HepG2 (cell line): ENCODE data around the gene OSCP1. TPM values are rescaled to one million over a fixed set of nuclear protein-coding genes. Genes with fewer than 3 reads are reported as not detected.

ENCODE experiments used
- CBFB ChIP-seq: sonication (generic); formaldehyde crosslinking; IDR thresholded peaks from 2 replicates; pipeline ENCODE4 v1.4.0; 2020; ENCODE audit warnings: missing genetic modification reagents
- GABPA ChIP-seq, 2 experiments: IDR thresholded peaks; 2 replicates each; pipeline ENCODE4 v1.6.1; 2011 to 2016; ENCODE audit warnings: low read depth in 2 of 2, low read length in 1 of 2, missing biosample characterization in 1 of 2, missing genetic modification characterization in 1 of 2
- GPN1 ChIP-seq: sonication (generic); formaldehyde crosslinking; IDR thresholded peaks from 2 replicates; pipeline ENCODE4 v1.5.1; 2020; ENCODE audit warnings: missing genetic modification reagents, borderline replicate concordance
- HNRNPH1 ChIP-seq: fragments of 200-400 bp; formaldehyde crosslinking; optimal IDR thresholded peaks from 2 replicates; pipeline ENCODE3; 2017; ENCODE audit warnings: mild to moderate bottlenecking, low read depth, low read length
- KAT2B ChIP-seq: fragments of 150-350 bp; IDR thresholded peaks from 2 replicates; pipeline ENCODE4 v1.6.1; 2014; ENCODE audit warnings: low read depth, low read length, borderline replicate concordance
- KDM3A ChIP-seq: IDR thresholded peaks from 2 replicates; pipeline ENCODE4 v1.6.1; 2018; ENCODE audit warnings: low read depth, missing compliant biosample characterization
- KDM5A ChIP-seq: fragments of 200-600 bp; sonication (generic); IDR thresholded peaks from 2 replicates; pipeline ENCODE4 v1.7.0; 2018; ENCODE audit warnings: antibody characterized with exemption, mild to moderate bottlenecking, low read length, borderline replicate concordance
- KLF6 ChIP-seq: IDR thresholded peaks from 2 replicates; pipeline ENCODE4 v1.8.0; 2016; ENCODE audit warnings: missing biosample characterization, missing genetic modification reagents
- MAFG ChIP-seq: sonication (generic); formaldehyde crosslinking; IDR thresholded peaks from 2 replicates; pipeline ENCODE4 v1.5.1; 2020; ENCODE audit warnings: mild to moderate bottlenecking, missing genetic modification reagents
- NFYC ChIP-seq: IDR thresholded peaks from 2 replicates; pipeline ENCODE4 v1.6.1; 2016; ENCODE audit warnings: missing genetic modification reagents, missing compliant biosample characterization
- NRL ChIP-seq: sonication (generic); formaldehyde crosslinking; IDR thresholded peaks from 2 replicates; pipeline ENCODE4 v1.5.0; 2020; ENCODE audit warnings: missing genetic modification reagents, mild to moderate bottlenecking, moderate library complexity, borderline replicate concordance
- RAD21 ChIP-seq: fragments of 450-650 bp; formaldehyde crosslinking; IDR thresholded peaks from 2 replicates; pipeline ENCODE4 v1.5.0; 2020; ENCODE audit warnings: mild to moderate bottlenecking
- SATB2 ChIP-seq: sonication (generic); formaldehyde crosslinking; IDR thresholded peaks from 2 replicates; pipeline ENCODE4 v1.5.0; 2020; ENCODE audit warnings: missing genetic modification reagents
- TAF15 ChIP-seq: fragments of 200-400 bp; formaldehyde crosslinking; IDR thresholded peaks from one replicate; pipeline ENCODE4 v1.6.1; 2018; ENCODE audit warnings: mild to moderate bottlenecking, low read depth, low read length; ENCODE audit not compliant: poor library complexity, severe bottlenecking
- TMF1 ChIP-seq: sonication (generic); formaldehyde crosslinking; IDR thresholded peaks from 2 replicates; pipeline ENCODE4 v1.8.1; 2022; ENCODE audit warnings: low read depth, missing genetic modification reagents
- ZC3H13 ChIP-seq: sonication (generic); formaldehyde crosslinking; IDR thresholded peaks from 2 replicates; pipeline ENCODE4 v1.8.1; 2023; ENCODE audit warnings: mild to moderate bottlenecking, missing genetic modification reagents, moderate library complexity
- ZIK1 ChIP-seq: sonication (generic); formaldehyde crosslinking; IDR thresholded peaks from 2 replicates; pipeline ENCODE4 v1.5.0; 2020; ENCODE audit warnings: mild to moderate bottlenecking, low read depth, missing genetic modification reagents, borderline replicate concordance
- ZNF510 ChIP-seq: sonication (generic); formaldehyde crosslinking; IDR thresholded peaks from 2 replicates; pipeline ENCODE4 v1.4.0; 2020; ENCODE audit warnings: low read depth, mild to moderate bottlenecking, missing genetic modification reagents
- ZNF563 ChIP-seq: sonication (generic); formaldehyde crosslinking; IDR thresholded peaks from 2 replicates; pipeline ENCODE4 v1.8.0; 2022; ENCODE audit warnings: mild to moderate bottlenecking, moderate library complexity, missing genetic modification reagents
- ZNF720 ChIP-seq: sonication (generic); formaldehyde crosslinking; IDR thresholded peaks from 2 replicates; pipeline ENCODE4 v1.4.0; 2020; ENCODE audit warnings: missing genetic modification reagents
- ZNF891 ChIP-seq: sonication (generic); formaldehyde crosslinking; IDR thresholded peaks from 2 replicates; pipeline ENCODE4 v1.5.0; 2020; ENCODE audit warnings: mild to moderate bottlenecking, missing genetic modification reagents
- polyA plus RNA-seq, 8 experiments: library from polyadenylated mRNA; depleted of rRNA in 3 of 8; stranded (reverse) in 7 of 8; unstranded in 1 of 8; fragments of >200 nt; fragmentation: Illumina TruSeq in 4 of 8; extraction: Trizol in 4 of 8; gene quantifications; 2 replicates each; pipeline versions ENCODE4 v1.2.1 to v1.2.3, GENCODE V29; 2011 to 2016; ENCODE audit warnings: low read depth in 4 of 8, missing spikeins in 1 of 8, mixed read lengths in 1 of 8; ENCODE audit not compliant: insufficient read depth in 1 of 8
- total RNA-seq, 5 experiments: library from RNA; depleted of rRNA; stranded (reverse); fragments of >200 nt; fragmentation: Illumina TruSeq; extraction: Trizol; gene quantifications; 2 replicates each; pipeline ENCODE4 v1.2.3, GENCODE V29; 2016; ENCODE audit warnings: low read depth in 1 of 5
- TF ChIP-seq, protein P1 (sequence below): sonication (generic); formaldehyde crosslinking; IDR thresholded peaks from 2 replicates; pipeline ENCODE4 v1.5.0; 2020; ENCODE audit warnings: mild to moderate bottlenecking, missing genetic modification reagents
- TF ChIP-seq, protein P2 (sequence below), 2 experiments: IDR thresholded peaks; 2 replicates each; pipeline ENCODE4 v1.6.1; 2011 to 2012; ENCODE audit warnings: low read length in 2 of 2, borderline replicate concordance in 1 of 2, low read depth in 1 of 2, mild to moderate bottlenecking in 1 of 2, moderate library complexity in 1 of 2
- TF ChIP-seq, protein P3 (sequence below): sonication (generic); formaldehyde crosslinking; IDR thresholded peaks from 2 replicates; pipeline ENCODE4 v1.5.0; 2020; ENCODE audit warnings: missing genetic modification reagents

Gene OSCP1
- total and polyA plus RNA-seq, 2 of the 13 experiments (the other 11 are each of a cell fraction or from before 2014, with no cell fraction given) = 0.60 to 0.84 TPM

DNA sequence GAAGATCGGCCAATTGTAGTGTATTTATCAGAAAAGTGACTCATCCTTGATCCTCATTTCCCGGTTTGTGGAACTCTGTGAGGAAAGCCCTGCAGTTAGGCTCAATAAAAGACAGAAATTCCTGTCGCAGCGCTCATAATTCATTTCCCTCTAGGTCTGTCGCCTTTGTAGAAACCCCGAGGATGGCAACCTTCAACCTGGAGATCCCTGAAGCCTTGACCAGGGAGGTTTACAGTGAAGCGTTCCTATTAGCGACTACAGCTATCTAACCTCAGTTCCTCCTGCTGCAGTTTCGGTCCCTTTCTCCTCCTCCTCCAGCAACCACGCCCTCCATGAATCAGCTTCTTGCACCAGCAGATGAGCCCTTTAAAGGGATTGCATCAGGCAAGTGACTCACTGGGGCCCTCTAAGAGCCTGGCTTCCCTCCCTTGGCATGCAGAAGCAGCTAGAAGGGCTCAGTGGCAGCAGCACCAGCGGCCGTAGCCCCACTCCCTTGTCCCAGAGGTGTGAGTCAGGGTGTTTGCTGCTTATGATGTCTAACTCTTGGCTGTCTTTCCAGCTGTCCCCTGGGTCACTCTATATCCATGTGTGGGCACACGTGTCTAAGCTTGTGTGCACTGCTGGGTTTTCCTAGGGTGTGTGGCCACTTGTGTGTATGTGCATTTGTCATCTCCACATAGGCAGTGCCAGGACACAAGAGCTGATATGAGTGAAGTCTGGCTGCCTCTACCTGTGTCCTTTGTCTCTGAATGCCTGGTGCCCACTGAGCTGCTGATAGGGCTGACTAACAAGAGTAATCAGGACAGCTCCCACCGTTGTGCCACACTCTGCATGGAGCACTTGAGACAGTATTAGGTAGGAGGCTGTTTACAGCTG, 63.7 kb downstream of the OSCP1 start (continued):
- TF ChIP-seq, protein P1, sequence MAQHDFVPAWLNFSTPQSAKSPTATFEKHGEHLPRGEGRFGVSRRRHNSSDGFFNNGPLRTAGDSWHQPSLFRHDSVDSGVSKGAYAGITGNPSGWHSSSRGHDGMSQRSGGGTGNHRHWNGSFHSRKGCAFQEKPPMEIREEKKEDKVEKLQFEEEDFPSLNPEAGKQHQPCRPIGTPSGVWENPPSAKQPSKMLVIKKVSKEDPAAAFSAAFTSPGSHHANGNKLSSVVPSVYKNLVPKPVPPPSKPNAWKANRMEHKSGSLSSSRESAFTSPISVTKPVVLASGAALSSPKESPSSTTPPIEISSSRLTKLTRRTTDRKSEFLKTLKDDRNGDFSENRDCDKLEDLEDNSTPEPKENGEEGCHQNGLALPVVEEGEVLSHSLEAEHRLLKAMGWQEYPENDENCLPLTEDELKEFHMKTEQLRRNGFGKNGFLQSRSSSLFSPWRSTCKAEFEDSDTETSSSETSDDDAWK (CRISPR knock-in tag) = no peak
- TF ChIP-seq ZIK1 = no peak
- no peak for TF ChIP-seq ZNF510
- no peak for TF ChIP-seq GABPA (IDR thresholded peaks at IDR 0.05; ENCODE audit: low read depth, low read length)
- TF ChIP-seq GABPA (CRISPR knock-in tag; IDR thresholded peaks at IDR 0.05; ENCODE audit: low read depth) = no peak
- TF ChIP-seq RAD21 (CRISPR knock-in tag) = no peak; the same call in 1 of the 2 replicates
- peak; percentile 55; the same call in 1 of the 2 replicates for TF ChIP-seq KDM5A
- 0 out of 2 replicates have a peak, but pooled peaks have one; percentile 28 for TF ChIP-seq CBFB (CRISPR knock-in tag)
- no peak for TF ChIP-seq NFYC (CRISPR knock-in tag)
- no peak for TF ChIP-seq HNRNPH1
- peak; percentile 81; the same call in 1 of the 2 replicates for TF ChIP-seq ZNF891
- peak; percentile 80; the same call in 1 of the 2 replicates for TF ChIP-seq NRL (CRISPR knock-in tag)
- peak; percentile 31; the same call in 1 of the 2 replicates for TF ChIP-seq ZC3H13 (CRISPR knock-in tag)
- TF ChIP-seq KDM3A = no peak
- no peak for TF ChIP-seq MAFG (CRISPR knock-in tag)
- TF ChIP-seq SATB2 (CRISPR knock-in tag) = 0 out of 2 replicates have a peak, but pooled peaks have one; percentile 47
- TF ChIP-seq ZNF720 (CRISPR knock-in tag) = no peak
- TF ChIP-seq, protein P2, sequence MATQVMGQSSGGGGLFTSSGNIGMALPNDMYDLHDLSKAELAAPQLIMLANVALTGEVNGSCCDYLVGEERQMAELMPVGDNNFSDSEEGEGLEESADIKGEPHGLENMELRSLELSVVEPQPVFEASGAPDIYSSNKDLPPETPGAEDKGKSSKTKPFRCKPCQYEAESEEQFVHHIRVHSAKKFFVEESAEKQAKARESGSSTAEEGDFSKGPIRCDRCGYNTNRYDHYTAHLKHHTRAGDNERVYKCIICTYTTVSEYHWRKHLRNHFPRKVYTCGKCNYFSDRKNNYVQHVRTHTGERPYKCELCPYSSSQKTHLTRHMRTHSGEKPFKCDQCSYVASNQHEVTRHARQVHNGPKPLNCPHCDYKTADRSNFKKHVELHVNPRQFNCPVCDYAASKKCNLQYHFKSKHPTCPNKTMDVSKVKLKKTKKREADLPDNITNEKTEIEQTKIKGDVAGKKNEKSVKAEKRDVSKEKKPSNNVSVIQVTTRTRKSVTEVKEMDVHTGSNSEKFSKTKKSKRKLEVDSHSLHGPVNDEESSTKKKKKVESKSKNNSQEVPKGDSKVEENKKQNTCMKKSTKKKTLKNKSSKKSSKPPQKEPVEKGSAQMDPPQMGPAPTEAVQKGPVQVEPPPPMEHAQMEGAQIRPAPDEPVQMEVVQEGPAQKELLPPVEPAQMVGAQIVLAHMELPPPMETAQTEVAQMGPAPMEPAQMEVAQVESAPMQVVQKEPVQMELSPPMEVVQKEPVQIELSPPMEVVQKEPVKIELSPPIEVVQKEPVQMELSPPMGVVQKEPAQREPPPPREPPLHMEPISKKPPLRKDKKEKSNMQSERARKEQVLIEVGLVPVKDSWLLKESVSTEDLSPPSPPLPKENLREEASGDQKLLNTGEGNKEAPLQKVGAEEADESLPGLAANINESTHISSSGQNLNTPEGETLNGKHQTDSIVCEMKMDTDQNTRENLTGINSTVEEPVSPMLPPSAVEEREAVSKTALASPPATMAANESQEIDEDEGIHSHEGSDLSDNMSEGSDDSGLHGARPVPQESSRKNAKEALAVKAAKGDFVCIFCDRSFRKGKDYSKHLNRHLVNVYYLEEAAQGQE (IDR thresholded peaks at IDR 0.05; ENCODE audit: borderline replicate concordance in 1 of 2, low read depth in 1 of 2, low read length in 2 of 2) = peak in 1 of 2 experiments; percentile 6; a peak in 1 of 4 replicates
- TF ChIP-seq TMF1 (CRISPR knock-in tag) = no peak; the same call in 1 of the 2 replicates
- no peak for TF ChIP-seq KAT2B
- peak; percentile 62; the same call in 1 of the 2 replicates for TF ChIP-seq ZNF563
- TF ChIP-seq GPN1 (CRISPR knock-in tag) = no peak
- TF ChIP-seq, protein P3, sequence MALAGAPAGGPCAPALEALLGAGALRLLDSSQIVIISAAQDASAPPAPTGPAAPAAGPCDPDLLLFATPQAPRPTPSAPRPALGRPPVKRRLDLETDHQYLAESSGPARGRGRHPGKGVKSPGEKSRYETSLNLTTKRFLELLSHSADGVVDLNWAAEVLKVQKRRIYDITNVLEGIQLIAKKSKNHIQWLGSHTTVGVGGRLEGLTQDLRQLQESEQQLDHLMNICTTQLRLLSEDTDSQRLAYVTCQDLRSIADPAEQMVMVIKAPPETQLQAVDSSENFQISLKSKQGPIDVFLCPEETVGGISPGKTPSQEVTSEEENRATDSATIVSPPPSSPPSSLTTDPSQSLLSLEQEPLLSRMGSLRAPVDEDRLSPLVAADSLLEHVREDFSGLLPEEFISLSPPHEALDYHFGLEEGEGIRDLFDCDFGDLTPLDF (CRISPR knock-in tag) = peak; percentile 11; the same call in 1 of the 2 replicates
- TF ChIP-seq KLF6 (CRISPR knock-in tag) = peak; percentile 68; the same call in 1 of the 2 replicates
- no peak for TF ChIP-seq TAF15
